Naive thymus-derived CD4-positive, alpha-beta T cell (primary cell): ENCODE measurements around the gene MECP2. TPM values are rescaled to one million over a fixed set of nuclear protein-coding genes. Genes with fewer than 3 reads are reported as not detected.

ENCODE experiments used
- ATAC-seq: fragments of 150-1000 bp; cut with Tn5 transposase; 2 replicates; pipeline ENCODE4 v1.10.0; 2021; ENCODE audit warnings: mild to moderate bottlenecking, moderate library complexity
- CTCF ChIA-PET: fragments of 350-600 bp; sonication (Branson Sonifier 250); formaldehyde crosslinking; loops from one replicate; lab custom pipeline; 2021; ENCODE audit warnings: antibody characterized with exemption; lab: Charles Lee
- POLR2A ChIA-PET: fragments of 350-600 bp; sonication (Branson Sonifier 250); formaldehyde crosslinking; loops from one replicate; lab custom pipeline; 2021; ENCODE audit warnings: antibody characterized with exemption, inconsistent platforms; lab: Charles Lee
- DNase-seq, 9 donors: peaks; one replicate each; pipeline versions ENCODE4 v3.0.0 to v3.0.0-alpha.2; 2020 to 2022; ENCODE audit warnings: mixed read lengths in 1 of 9
- H3K27ac ChIP-seq: one replicate; pipeline ENCODE4 v1.7.0; 2013; ENCODE audit warnings: mild to moderate bottlenecking, low read depth, low read length, moderate library complexity
- H3K27me3 ChIP-seq, 2 donors: one replicate each; pipeline ENCODE4 v1.7.0; 2013; ENCODE audit warnings: low read length in 2 of 2, mild to moderate bottlenecking in 2 of 2, moderate library complexity in 2 of 2; ENCODE audit not compliant: control insufficient read depth in 2 of 2, insufficient read depth in 2 of 2
- H3K36me3 ChIP-seq, 3 experiments: 1 replicate in 2 of 3; 2 replicates in 1 of 3; pipeline ENCODE4 v1.7.0; 2013; ENCODE audit warnings: low read length in 3 of 3, mild to moderate bottlenecking in 3 of 3, moderate library complexity in 1 of 3; ENCODE audit not compliant: insufficient read depth in 3 of 3, control insufficient read depth in 2 of 3
- H3K4me1 ChIP-seq, 2 donors: one replicate each; pipeline ENCODE4 v1.7.0; 2013; ENCODE audit warnings: low read length in 2 of 2, mild to moderate bottlenecking in 2 of 2, moderate library complexity in 1 of 2; ENCODE audit not compliant: control insufficient read depth in 2 of 2, insufficient read depth in 2 of 2
- H3K4me3 ChIP-seq: 2 replicates; pipeline ENCODE4 v1.7.0; 2013; ENCODE audit warnings: mild to moderate bottlenecking, low read length
- H3K9me3 ChIP-seq, 3 experiments: 1 replicate in 2 of 3; 2 replicates in 1 of 3; pipeline ENCODE4 v1.7.0; 2013; ENCODE audit warnings: low read length in 3 of 3; ENCODE audit not compliant: control insufficient read depth in 2 of 3
- H3K27ac Mint-ChIP-seq, 9 donors: one replicate each; pipeline ENCODE4 v1.8.0; 2020 to 2022; ENCODE audit warnings: mixed read lengths in 9 of 9, mild to moderate bottlenecking in 8 of 9, moderate library complexity in 5 of 9, inconsistent platforms in 2 of 9
- H3K27me3 Mint-ChIP-seq, 5 donors: one replicate each; pipeline ENCODE4 v1.8.0; 2021 to 2022; ENCODE audit warnings: mixed read lengths in 5 of 5, mild to moderate bottlenecking in 1 of 5
- H3K36me3 Mint-ChIP-seq, 5 donors: one replicate each; pipeline ENCODE4 v1.8.0; 2020 to 2022; ENCODE audit warnings: mixed read lengths in 5 of 5, mild to moderate bottlenecking in 3 of 5, inconsistent platforms in 1 of 5
- H3K4me1 Mint-ChIP-seq, 7 donors: one replicate each; pipeline ENCODE4 v1.8.0; 2020 to 2022; ENCODE audit warnings: mixed read lengths in 7 of 7, mild to moderate bottlenecking in 3 of 7, inconsistent platforms in 1 of 7
- H3K4me3 Mint-ChIP-seq, 10 donors: one replicate each; pipeline ENCODE4 v1.8.0; 2020 to 2022; ENCODE audit warnings: mild to moderate bottlenecking in 10 of 10, mixed read lengths in 10 of 10, moderate library complexity in 6 of 10, inconsistent platforms in 2 of 10
- H3K9me3 Mint-ChIP-seq, 11 donors: one replicate each; pipeline ENCODE4 v1.8.0; 2020 to 2022; ENCODE audit warnings: mixed read lengths in 11 of 11, mild to moderate bottlenecking in 4 of 11, inconsistent platforms in 1 of 11, moderate library complexity in 1 of 11
- intact Hi-C, 2 donors: fragments of 100-400 bp; cut with micrococcal nuclease; formaldehyde crosslinking; loops; one replicate each; pipeline ENCODE4 v1.15.1; 2023
- polyA plus RNA-seq, 2 donors: library from polyadenylated mRNA; unstranded; fragments of 300-500 nt; fragmentation: Illumina TruSeq; gene quantifications; one replicate each; pipeline ENCODE4 v1.2.3, GENCODE V29; 2021
- total RNA-seq, 6 experiments: library from RNA in 5 of 6; stranded (reverse) in 5 of 6; gene quantifications; 1 replicate in 5 of 6; 2 replicates in 1 of 6; pipeline ENCODE4 v1.2.3 and lab custom pipeline; 2021 to 2026

Gene MECP2
- total and polyA plus RNA-seq, 7 experiments from 2014 or later: 12.1 to 155 (median 97.9) TPM

DNA sequence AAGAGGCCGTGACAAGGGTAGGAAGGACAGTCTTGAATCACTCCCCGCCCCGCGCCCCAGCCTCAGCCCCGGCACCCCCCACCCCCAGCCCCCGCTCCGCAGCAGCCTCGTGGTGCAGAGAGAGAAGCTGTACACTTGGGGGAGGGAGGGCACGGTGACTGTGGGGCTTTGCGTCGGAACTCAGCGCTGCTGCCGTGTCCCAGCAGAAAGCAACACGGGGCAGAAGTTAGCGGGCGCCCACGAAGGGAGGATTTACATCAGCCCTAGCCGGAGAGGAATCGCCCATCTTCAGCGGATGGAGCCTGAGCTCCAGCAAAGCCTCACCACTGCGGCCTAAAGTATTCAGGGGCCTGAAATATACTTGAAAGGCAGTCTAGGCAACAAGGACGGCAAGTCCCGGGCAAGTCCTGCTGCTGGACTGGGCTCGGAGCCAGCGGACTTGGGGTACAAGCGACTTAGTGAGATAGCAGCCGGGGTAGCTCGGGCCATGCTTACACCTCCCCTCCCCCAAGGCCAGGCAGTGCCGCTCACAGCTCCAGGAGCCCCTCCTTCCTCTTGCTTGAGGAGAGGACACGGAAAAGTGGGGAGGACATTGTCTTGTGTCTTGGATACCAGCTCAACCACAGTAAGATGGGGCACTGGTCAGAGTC, 28.0 kb upstream of the MECP2 start:
- Histone ChIP-seq H3K27me3 (no peaks in the 10 kb centered on the region), H3K4me3 (no peak overlapping the region), H3K9me3 (no peaks in the 10 kb centered on the region), H3K36me3 (no peaks in the 10 kb centered on the region), H3K4me1 (peaks cover 21 to 30% of the 10 kb centered on the region in 2 donors), H3K27ac (no peak overlapping the region)
- peaks cover 0 to 5% (median 0%) of the 10 kb centered on the region in 11 donors for H3K9me3 Mint-ChIP-seq
- peak overlapping the region in 3 of 9 donors; percentile 2 to 42 (median 37) for H3K27ac Mint-ChIP-seq
- ATAC-seq (no peak), DNase-seq (peak in 1 of 9 donors; percentile 7)
- peak overlapping the region in 3 of 10 donors; percentile 27 to 34 (median 32) for H3K4me3 Mint-ChIP-seq
- CTCF ChIA-PET: interaction anchor here (0.6 kb wide), 1 partner anchor 11 kb away, joined by 4 read pairs; no protein-coding TSS in a partner anchor
- intact Hi-C loops: no loop called here
- POLR2A ChIA-PET: interaction anchor here (0.9 kb wide), 2 partner anchors 9 to 10 kb away, joined by 4 to 6 read pairs; no protein-coding TSS in a partner anchor
- peaks cover 0 to 30% (median 25%) of the 10 kb centered on the region in 7 donors for H3K4me1 Mint-ChIP-seq
- H3K27me3 Mint-ChIP-seq: no peaks in the 10 kb centered on the region
- H3K36me3 Mint-ChIP-seq: no peaks in the 10 kb centered on the region

DNA sequence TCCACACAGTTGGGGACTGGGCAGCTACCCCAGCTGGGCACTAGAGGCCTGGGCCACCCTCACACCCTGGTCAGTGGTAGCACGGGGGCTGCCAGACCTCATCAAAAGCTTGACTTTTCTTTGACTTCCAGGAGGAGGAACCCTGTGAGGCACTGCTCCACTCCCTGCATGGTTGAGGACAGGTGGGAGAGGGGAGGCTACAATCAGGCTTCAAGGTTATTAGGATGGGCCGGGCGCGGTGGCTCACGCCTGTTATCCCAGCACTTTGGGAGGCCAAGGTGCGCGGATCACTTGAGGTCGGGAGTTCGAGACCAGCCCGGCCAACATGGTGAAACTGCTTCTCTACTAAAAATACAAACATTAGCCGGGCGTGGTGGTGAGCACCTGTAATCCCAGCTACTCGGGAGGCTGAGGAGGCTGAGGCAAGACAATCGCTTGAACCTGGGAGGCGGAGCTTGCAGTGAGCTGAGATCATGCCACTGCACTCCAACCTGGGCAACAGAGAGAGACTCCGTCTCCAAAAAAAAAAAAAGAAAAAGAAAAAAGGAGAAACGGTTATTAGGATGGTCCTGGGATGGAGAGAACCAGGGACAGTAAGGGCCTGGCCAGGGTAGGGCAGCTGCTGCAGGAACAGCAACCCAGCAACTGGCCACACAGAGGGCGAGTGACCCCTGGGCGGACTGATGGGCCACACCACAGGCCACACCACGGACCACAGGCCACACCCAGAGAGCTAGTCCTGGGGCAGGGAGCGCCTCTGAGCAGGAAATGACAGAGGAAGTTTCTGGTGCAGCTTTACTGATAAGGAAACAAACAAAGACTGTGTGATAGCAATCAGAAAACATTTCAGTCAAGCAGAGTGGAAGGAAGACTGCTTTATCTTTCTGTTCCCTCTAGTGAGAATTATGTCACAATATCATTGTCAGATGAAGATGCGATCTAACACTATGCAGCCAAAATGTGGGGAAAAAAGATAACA, 26.0 kb upstream of the MECP2 start:
- DNase-seq (peak in 7 of 9 donors; percentile 18 to 48 (median 32)), ATAC-seq (peak; percentile 91)
- no peaks in the 10 kb centered on the region for H3K36me3 ChIP-seq
- ChIA-PET POLR2A (interaction anchor here (1.3 to 2.1 kb wide), 4 partner anchors 12 to 104 kb away, joined by 4 to 10 read pairs (median 6); partner anchors contain the start of gene IRAK1), CTCF (interaction anchor here (0.6 to 1.2 kb wide), 3 partner anchors 14 to 413 kb away, joined by 3 to 5 read pairs (median 3); no protein-coding TSS in a partner anchor)
- H3K9me3 ChIP-seq: no peaks in the 10 kb centered on the region
- intact Hi-C loops: loop anchor here (1.0 kb wide), 1 partner anchor 13 kb away; no protein-coding TSS in a partner anchor
- H3K36me3 Mint-ChIP-seq: no peaks in the 10 kb centered on the region
- peaks cover 0 to 30% (median 25%) of the 10 kb centered on the region in 7 donors for H3K4me1 Mint-ChIP-seq
- peak overlapping the region; percentile 27 to 74 (median 56) for H3K4me3 Mint-ChIP-seq
- peak overlapping the region; percentile 27 for H3K4me3 ChIP-seq
- peaks cover 0 to 9% (median 0%) of the 10 kb centered on the region in 11 donors for H3K9me3 Mint-ChIP-seq
- no peak overlapping the region for H3K27ac ChIP-seq
- H3K27me3 ChIP-seq: no peaks in the 10 kb centered on the region
- peaks cover 21 to 30% of the 10 kb centered on the region in 2 donors for H3K4me1 ChIP-seq
- peak overlapping the region; percentile 34 to 80 (median 72) for H3K27ac Mint-ChIP-seq
- H3K27me3 Mint-ChIP-seq: no peaks in the 10 kb centered on the region

DNA sequence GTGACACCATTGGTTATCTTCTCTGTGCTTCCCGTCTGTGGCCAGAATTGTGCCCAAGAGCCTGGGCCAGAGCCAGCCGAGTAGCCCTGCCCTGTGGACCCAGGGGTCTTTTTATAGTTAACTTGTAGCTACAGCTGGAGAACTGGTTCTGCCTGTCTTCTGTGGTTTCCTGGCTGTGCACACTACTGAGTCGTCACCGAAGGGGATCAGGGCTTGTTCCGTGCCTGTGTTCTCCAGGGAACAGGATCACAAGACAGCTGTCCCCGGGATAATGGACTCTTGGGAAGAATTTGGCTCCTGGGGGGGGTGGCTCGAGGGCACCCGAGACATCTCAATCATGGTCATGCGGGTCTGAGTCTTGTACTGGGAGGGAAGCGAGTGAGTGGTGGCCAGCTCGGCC, 24.4 kb upstream of the MECP2 start:
- Mint-ChIP-seq H3K4me3 (no peak overlapping the region), H3K9me3 (peaks cover 0 to 9% (median 0%) of the 10 kb centered on the region in 11 donors), H3K4me1 (peaks cover 0 to 30% (median 25%) of the 10 kb centered on the region in 7 donors), H3K27ac (peak overlapping the region in 3 of 9 donors; percentile 9 to 80 (median 43)), H3K36me3 (no peaks in the 10 kb centered on the region), H3K27me3 (peaks cover 0 to 5% (median 0%) of the 10 kb centered on the region in 5 donors)
- ChIA-PET POLR2A (interaction anchor here (1.0 to 1.6 kb wide), 3 partner anchors 14 to 26 kb away, joined by 4 to 6 read pairs (median 4); no protein-coding TSS in a partner anchor), CTCF (interaction anchor here (0.8 to 0.9 kb wide), 2 partner anchors 14 to 27 kb away, joined by 3 to 4 read pairs; no protein-coding TSS in a partner anchor)
- Histone ChIP-seq H3K27ac (no peak overlapping the region), H3K27me3 (no peaks in the 10 kb centered on the region), H3K4me1 (peaks cover 21 to 30% of the 10 kb centered on the region in 2 donors), H3K36me3 (no peaks in the 10 kb centered on the region), H3K9me3 (no peaks in the 10 kb centered on the region), H3K4me3 (no peak overlapping the region)
- intact Hi-C loops: no loop called here
- no peak for ATAC-seq
- no peak for DNase-seq

- POLR2A ChIA-PET: no interaction called here
- Mint-ChIP-seq H3K4me1 (peaks cover 0 to 30% (median 25%) of the 10 kb centered on the region in 7 donors), H3K36me3 (no peaks in the 10 kb centered on the region), H3K27me3 (peaks cover 0 to 5% (median 0%) of the 10 kb centered on the region in 5 donors), H3K27ac (peak overlapping the region in 3 of 9 donors; percentile 22 to 87 (median 46)), H3K9me3 (peaks cover 0 to 9% (median 0%) of the 10 kb centered on the region in 11 donors), H3K4me3 (no peak overlapping the region)
- CTCF ChIA-PET: interaction anchor here (0.9 kb wide), 1 partner anchor 13 kb away, joined by 4 read pairs; no protein-coding TSS in a partner anchor
- no peak for ATAC-seq
- intact Hi-C loops: no loop called here
- Histone ChIP-seq H3K9me3 (no peaks in the 10 kb centered on the region), H3K4me3 (no peak overlapping the region), H3K27me3 (no peaks in the 10 kb centered on the region), H3K27ac (no peak overlapping the region), H3K36me3 (no peaks in the 10 kb centered on the region), H3K4me1 (peaks cover 21 to 27% of the 10 kb centered on the region in 2 donors)
- no peak for DNase-seq
Observed at GRCh38 chrX:154121207-154121606, 23.7 kb upstream of the MECP2 start.

GRCh38 chrX:154120567-154120966, 23.1 kb upstream of the MECP2 start:
- intact Hi-C loops: no loop called here
- Mint-ChIP-seq H3K4me1 (peaks cover 0 to 26% (median 23%) of the 10 kb centered on the region in 7 donors), H3K4me3 (no peak overlapping the region)

DNA sequence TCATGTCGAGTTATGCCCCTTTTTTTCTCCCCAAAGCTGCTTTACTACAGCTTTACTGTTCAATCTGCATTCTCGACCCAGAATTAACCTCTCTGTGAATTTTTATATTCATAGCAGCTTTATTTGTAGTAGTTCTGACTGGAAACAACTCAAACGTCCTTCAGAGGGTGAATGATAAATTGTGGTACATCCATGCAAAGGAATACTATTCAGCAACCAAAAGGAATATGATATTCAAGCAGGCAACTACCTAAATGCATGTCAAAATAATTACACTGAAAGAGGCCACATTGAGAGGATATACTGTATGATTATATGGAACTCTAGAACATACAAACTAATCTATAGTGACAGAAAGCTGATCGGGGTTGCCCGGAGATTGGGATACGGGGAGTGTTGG, 20.0 kb upstream of the MECP2 start:
- no peak overlapping the region for H3K27ac ChIP-seq
- no peak overlapping the region for H3K4me3 ChIP-seq
- Mint-ChIP-seq H3K4me3 (no peak overlapping the region), H3K27ac (no peak overlapping the region), H3K36me3 (no peaks in the 10 kb centered on the region), H3K27me3 (peaks cover 0 to 11% (median 0%) of the 10 kb centered on the region in 5 donors), H3K4me1 (peaks cover 0 to 15% (median 8%) of the 10 kb centered on the region in 7 donors), H3K9me3 (peaks cover 0 to 9% (median 0%) of the 10 kb centered on the region in 11 donors)
- POLR2A ChIA-PET: interaction anchor here (1.6 kb wide), 1 partner anchor 9 kb away, joined by 4 read pairs; no protein-coding TSS in a partner anchor
- peaks cover 0 to 3% of the 10 kb centered on the region in 2 donors for H3K4me1 ChIP-seq
- no peaks in the 10 kb centered on the region for H3K27me3 ChIP-seq
- ATAC-seq (no peak), DNase-seq (no peak)
- intact Hi-C loops: no loop called here
- CTCF ChIA-PET: interaction anchor here (0.6 kb wide), 1 partner anchor 375 kb away, joined by 4 read pairs; no protein-coding TSS in a partner anchor
- no peaks in the 10 kb centered on the region for H3K9me3 ChIP-seq
- H3K36me3 ChIP-seq: no peaks in the 10 kb centered on the region

More at GRCh38 chrX:154120567-154120966, 23.1 kb upstream of the MECP2 start:
- ATAC-seq (no peak), DNase-seq (no peak)
- H3K27me3 Mint-ChIP-seq: peaks cover 0 to 5% (median 0%) of the 10 kb centered on the region in 5 donors
- Histone ChIP-seq H3K36me3 (no peaks in the 10 kb centered on the region), H3K4me1 (peaks cover 16 to 21% of the 10 kb centered on the region in 2 donors), H3K27me3 (no peaks in the 10 kb centered on the region), H3K9me3 (no peaks in the 10 kb centered on the region), H3K27ac (no peak overlapping the region), H3K4me3 (no peak overlapping the region)
- H3K27ac Mint-ChIP-seq: peak overlapping the region in 2 of 9 donors; percentile 23 to 51
- no peaks in the 10 kb centered on the region for H3K36me3 Mint-ChIP-seq
- peaks cover 0 to 9% (median 0%) of the 10 kb centered on the region in 11 donors for H3K9me3 Mint-ChIP-seq
- ChIA-PET POLR2A (no interaction called here), CTCF (no interaction called here)
